NCI-H2171 treated with DMSO at 0.1 percent for 48 hours (cell line): Measurements from ENCODE around the gene TSC2.
"Not testable (repeated sequence)": the region's sequence is repeated elsewhere in the genome, so short reads cannot be mapped to it uniquely, and the experiment has no call there.

ENCODE experiments used
- DNase-seq: peaks from one replicate; lab custom pipeline; 2025; lab: John Stamatoyannopoulos, UW

The TSC2 gene

DNA sequence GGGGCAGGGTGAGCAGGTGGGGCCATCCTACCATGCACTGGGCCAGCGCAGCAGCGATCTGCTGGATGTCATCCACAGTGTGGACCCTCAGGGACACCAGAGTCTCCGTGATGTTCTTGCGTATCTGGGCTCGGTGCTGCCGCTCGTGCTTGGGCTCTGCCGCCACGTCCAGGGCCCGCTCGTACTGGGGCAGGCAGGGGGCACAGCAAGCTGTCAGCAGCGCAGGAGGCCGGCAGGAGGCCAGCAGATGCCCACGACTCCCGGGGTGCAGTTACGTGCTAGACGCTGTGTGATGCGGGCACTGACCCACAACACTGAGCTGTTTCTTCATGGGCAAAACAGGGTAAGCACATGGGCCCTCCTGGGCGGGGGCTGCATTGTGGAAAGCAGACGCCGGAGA is 57.5 kb downstream of the TSC2 start:
- DNase-seq, result not testable (repeated sequence)

DNA sequence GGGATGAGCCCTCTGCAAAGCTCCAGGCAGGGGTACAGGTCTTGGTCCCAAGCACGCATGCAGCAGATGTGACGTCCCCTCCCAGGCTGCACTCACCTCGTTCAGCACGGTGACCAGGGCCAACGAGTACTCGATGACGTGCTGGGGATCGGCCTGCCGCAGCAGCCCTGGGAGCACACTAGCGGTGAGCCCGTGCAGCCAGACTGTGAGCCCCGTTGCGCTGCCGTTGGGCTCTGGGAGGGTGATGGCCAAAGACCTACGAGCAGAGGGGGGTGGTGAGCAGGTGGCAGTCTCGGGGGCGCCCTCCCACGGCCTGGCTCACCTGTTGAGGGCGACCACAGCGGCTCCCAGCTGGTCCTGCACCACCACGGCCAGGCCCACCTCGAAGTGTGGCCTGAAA is 58.0 kb downstream of the TSC2 start:
- not testable (repeated sequence) for DNase-seq

DNA sequence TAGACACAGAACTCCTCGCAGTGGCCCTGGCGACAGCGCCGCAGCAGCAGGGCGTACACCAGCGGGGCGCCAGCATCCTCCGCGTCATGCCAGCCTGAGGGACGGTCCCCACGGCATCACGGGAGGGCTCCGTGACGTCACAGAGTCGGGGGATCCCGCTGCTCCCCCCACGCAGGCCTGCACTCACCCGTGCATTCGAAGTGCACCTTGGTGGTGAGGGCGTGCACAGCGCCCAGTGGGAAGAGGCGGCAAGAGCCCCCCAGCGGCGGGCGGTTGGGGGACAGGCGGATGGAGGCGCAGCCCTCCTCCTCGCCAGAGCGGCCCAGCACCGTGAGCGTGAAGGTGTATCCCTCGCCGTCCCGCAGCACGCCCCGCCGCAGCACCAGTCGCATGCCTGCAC is 58.4 kb downstream of the TSC2 start:
- not testable (repeated sequence) for DNase-seq

DNA sequence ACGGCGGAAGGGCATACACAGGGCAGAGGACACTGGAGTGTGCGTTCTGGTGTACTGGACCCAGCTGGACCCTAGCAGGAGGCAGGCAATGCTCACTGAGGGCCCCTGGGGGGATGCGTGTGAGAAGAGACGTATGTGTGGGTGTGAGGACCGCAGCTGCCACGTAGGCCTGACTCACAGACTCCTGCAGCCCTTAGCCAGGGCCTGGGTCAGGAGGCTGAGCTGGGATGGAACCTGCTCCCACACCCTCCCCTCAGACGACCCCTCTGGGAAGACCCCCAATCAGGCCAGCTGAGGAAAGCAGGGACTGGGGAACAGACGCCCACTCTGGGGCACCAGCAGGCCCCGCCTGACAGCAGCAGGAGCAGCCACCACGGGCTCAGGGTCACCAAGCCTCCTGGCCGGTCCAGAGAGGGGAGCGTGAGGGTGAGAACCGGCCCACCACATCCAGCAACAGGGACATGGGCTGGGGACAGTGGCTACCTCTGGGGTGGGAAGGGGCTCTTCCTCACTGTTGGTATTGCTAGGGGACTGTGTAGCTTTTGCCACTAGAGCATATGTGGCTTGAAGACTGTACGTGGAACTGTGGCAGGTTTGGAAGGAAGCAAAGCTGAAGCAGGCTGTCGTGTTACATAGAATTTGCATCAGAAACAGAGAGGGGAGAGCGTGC is 59.5 kb downstream of the TSC2 start:
- DNase-seq, result not testable (repeated sequence)

DNA sequence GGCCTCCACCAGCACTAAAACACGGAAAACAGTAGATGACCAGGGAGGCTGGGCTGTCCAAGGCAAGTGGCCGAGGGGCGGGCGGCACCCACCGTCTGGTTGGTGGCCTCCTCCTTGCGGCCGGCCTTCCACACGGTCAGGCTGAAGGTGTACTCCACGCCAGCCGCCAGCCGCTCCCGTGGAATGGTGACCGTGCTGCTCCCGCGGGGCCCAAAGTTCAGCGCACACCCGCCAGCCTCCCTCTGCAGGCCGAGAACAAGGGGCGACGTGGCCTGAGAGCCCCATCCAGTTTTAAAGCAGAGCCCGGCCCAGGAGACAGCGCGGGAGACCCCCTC is 60.0 kb downstream of the TSC2 start:
- not testable (repeated sequence) for DNase-seq

DNA sequence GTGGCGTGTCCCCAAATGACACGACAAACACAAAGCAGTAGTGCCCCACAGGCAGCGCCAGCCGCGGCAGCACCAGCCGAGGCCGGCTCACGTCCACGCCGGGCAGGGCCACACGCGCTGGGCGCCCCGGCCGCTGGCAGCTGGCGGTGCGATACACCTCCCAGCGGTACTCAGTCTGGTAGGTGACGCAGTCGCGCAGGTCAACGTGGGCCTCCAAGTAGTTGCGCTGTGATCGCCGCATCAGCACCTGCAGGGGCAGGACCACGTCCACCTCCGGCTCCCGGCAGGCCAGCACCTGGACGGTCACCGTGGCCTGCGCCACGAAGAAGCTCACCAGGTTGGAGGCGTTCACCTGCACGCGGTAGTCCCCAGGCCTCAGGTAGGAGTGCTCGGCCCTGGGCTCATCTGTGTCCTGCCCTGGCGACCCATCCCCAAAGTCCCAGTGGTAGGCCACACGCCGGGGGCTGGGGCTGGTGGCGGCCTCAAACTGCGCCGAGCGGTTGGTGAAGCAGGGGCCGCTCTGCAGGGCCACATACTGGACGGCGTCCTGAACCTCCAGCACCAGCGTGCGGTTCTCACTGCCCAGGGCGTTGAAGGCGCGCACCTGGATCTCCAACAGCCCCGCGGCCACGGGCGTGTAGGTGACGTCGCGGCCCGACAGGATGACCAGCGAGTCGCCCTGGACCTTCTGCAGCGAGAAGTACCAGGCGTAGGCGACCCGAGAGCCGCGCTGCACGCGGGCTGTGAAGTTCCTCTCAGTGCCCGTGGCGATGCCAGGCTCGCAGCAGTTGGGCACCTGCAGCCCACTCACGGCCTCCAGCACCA is 60.9 kb downstream of the TSC2 start:
- not testable (repeated sequence) for DNase-seq

DNA sequence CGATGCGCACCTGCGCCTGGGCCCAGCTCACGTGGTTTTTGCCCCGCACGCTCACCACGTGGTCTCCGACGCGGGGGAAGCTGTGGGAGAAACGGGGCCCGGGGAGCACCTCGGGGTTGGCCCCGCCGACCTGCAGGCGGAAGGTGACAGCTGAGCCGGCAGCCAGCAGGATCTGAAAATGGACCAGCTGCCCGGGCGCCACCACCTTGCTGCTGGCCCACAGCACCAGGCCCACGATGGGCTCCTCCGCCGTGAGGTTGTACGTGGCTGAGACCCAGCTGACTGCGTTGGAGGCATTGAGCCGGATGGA is 61.4 kb downstream of the TSC2 start:
- not testable (repeated sequence) for DNase-seq

DNA sequence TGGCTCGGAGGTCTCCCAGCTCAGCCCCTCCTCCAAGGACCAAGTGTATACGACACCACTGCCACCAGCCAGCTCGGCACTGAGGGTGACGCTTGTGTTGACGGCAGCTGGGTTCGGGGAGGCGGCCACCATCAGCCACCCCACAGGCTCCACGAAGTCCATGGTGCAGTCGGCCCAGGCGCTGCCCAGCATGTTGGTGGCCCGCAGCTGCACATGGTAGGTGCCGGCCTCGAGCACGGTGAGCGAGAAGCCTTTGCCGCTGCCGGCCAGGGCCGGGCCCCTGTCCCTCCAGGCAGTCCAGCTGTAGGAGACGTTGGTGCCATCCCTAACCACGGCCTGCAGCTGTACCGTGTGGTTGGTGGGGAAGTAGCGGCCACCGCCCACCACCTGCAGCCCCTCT is 62.1 kb downstream of the TSC2 start:
- DNase-seq, result not testable (repeated sequence)

DNA sequence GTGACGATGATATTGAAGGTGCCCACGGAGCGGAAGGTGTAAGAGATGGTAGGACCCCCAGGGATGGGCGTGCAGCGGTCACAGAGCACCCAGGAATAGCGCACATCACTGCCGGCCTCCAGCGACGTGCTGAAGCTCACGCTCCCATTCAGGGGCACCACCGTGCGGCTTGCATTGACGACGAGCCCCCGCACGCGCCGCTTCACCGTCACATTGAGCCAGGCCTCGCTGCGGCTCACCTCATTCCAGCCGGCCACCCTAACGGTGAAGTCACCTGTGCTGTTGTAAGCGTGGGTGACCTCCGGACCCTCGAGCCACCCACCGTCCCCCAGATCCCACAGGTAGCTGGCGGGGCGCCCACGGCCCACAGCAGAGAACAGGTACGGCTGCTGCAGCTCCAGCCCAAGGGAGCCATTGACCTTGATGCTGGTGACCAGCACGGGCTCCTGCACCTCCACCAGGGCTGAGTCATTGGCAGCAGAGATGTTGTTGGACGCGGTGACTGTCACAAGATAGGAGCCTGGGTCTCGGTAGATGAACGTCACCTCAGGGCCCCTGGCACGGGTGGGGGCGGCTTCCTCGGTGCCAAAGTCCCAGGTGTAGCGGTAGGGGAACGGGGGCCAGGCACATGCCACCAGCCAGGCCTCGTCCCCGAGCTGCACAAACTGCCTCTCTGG is 62.7 kb downstream of the TSC2 start:
- DNase-seq, result not testable (repeated sequence)

DNA sequence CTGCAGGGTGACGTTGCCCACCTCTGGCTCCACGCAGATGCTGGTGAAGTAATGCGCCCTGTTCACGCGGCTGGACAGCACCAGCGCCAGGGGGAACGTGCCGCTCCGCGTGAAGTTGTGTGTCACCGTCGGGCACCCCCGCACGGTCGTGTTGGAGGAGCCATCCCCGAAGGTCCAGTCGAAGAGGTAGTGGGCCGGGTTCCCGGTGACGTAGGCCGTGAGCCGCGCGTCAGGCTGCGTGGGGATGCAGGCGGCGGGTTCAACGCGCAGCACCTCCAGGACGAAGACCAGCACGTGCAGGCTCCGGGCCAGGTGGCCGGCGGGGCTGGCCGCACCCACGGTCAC is 63.2 kb downstream of the TSC2 start:
- not testable (repeated sequence) for DNase-seq

DNA sequence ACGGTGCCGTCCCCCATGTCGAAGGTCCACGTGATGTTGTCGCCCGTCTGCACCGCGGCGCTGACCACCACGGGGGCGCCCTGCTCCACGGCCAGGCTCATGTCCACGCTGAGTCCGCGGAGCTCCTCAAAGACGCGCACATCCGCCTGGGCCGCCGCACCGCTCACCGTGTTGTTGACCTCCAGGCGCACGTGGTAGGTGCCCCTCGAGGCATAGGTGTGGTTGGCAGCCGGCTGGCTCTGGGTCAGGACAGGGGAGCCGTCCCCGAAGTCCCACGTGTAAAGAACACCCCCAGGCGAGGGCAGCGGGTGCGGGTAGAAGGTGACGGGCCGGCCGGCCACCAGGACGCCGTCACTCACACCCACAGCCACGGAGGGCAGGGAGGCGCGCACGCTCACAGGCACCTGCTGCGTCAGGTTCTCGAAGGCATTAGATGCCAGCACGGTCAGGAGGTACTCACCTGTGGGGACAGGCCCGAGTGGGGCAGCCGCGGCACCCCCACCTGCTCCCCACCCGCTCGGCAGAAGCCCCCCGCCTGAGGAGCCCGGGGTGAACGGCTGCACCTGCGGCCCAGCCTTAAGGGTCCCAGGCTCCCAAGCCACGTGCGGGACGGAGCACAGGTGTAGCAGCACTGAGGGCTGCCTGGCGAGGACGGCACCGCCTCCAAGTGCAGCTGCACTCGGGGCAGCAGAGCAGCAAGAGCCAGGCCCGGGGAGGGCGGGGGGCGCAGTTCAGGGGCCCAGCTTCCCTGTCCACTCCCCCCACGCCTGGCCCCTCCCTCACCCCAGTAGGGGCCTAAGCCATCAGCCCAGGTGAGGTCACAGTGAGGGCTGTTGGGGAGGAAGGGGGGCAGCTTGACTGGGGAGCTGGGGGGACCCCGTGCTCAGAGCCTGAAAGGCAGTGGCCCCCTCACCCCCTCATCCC is 63.9 kb downstream of the TSC2 start:
- DNase-seq, result not testable (repeated sequence)

DNA sequence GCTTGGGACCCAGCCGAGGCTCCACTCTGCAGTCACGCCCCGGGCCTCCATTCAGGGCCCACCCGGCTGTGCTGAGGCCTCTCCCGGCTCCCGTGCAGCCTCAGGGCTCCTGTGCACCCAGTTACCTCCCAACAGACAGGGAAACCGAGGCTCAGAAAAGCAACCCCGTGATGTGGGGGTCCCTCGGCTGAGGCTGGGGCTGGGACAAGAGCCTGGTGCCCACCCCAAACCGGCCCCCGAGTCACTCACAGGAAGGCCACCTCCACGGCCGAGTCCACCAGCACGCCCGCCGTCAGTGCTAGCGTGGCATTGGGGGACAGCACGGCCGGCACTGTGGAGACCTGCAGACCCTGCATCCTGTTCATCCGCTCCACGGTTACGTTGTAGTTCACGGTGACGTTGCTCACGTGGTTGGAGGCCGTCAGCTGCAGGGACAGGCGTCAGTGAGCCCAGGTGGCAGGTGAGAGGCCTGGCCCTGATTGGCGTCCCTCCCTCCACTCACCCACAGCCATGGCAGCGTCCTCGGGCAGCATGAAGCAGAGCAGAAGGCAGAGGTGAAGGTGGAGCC is 64.8 kb downstream of the TSC2 start:
- not testable (repeated sequence) for DNase-seq

DNA sequence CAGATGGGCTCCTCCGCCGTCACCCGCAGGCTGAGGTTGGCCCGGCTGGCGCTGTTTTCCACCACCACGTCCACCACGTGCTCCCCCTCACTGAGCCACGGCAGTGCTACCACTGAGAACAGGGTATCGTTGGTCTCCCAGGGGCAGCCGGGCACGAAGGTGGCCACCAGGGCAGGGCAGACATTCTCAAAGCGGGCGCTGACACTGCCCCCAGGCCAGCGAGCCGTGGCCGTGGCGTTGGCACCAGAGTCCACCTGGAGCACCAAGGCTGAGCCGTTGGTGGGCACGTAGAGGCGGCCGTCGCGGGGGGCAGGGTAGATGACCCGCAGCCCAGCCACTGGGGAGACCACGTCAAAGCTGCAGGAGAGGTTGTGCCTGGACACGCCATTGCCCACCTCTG is 66.4 kb downstream of the TSC2 start:
- not testable (repeated sequence) for DNase-seq

DNA sequence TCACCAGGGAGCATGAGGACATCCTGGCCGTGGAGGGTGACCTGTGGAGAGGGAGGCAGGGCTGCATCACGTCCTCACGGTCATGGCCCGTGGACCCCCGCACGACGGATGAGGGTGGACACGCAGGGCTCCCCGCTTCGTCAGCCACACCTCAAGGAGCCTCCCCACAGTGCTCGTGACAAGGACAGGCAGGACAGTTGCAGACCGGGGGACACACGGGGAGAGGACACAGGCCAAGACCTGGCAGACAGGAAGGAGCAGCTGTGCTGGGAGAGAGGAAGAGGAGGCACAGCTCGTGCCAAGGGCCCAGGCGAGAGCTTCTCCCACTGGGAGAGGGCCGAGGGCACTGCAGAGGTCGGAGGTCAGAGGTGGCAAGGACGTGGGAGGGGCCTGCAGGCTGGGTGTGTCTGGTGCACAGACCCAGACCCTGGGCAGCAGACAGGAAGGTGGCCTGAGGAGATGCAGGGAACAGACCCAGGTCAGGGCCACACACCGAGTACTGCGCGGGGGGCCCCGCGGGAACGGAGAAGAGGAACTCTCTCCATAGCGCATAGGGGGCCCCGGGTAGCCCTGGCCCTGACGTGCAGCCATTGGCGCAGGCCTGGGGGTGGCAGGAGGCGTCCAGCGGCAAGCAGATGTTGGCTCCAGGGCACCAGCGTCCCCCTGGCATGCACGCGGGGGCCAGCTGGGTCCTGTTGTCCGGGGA is 67.3 kb downstream of the TSC2 start:
- not testable (repeated sequence) for DNase-seq

DNA sequence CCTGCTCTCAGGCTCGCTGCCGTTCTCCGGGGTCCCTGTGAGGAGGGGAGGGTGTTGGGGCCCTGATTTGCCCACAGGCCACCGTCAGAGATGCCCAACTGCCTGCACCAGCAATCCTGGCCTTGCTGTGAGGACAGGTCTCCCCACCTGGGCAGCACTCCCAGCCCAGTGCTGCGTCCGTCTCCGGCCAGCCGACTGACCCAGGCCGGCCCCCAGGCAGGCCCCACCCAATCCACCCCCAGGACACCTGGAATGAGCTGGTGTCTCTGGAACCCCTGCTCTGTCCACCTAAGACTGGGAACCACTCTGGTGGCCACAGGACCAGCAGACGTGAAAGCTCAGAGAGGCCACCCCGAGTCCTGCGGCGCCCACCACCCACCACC is 67.8 kb downstream of the TSC2 start:
- DNase-seq, result no peak

DNA sequence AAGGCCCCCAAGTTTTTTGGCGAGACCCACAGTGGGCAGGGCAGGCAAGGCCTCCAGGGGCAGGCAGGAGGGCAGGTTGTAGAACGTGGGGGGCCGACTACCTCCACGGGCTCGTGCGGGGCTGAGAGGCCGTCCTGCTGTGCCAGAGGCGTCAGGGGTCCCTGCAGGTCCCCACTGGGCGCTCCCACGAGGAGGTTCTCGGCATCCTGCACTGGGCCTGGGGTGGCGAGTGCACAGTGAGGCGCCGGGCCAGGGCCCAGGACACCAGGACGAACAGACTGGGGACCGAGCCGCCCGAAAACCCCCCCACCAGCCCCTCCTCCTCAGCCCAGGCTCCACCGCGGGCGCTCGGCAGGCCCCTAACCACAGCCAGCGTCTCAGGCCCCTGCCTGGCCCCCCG is 68.6 kb downstream of the TSC2 start:
- DNase-seq, result not testable (repeated sequence)

DNA sequence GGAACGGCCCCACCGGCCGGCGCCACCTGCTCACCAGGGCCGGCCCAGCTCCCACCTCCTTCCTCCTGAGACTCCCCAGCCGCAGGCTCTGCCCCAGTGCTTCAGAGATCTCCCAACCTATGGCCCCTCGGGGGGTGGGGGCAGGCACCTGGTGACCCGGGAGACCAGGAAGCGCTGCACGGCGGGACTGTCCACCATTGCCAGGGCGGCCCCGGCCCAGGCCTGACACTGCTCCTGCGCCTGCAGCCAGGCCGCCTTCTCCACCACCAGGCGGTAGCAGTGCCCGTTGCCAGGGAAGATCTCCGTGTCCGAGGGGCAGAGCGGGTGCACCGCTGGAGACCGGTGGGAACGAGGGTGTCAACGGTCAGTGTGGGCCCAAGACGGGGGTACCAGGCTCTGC is 69.6 kb downstream of the TSC2 start:
- not testable (repeated sequence) for DNase-seq

DNA sequence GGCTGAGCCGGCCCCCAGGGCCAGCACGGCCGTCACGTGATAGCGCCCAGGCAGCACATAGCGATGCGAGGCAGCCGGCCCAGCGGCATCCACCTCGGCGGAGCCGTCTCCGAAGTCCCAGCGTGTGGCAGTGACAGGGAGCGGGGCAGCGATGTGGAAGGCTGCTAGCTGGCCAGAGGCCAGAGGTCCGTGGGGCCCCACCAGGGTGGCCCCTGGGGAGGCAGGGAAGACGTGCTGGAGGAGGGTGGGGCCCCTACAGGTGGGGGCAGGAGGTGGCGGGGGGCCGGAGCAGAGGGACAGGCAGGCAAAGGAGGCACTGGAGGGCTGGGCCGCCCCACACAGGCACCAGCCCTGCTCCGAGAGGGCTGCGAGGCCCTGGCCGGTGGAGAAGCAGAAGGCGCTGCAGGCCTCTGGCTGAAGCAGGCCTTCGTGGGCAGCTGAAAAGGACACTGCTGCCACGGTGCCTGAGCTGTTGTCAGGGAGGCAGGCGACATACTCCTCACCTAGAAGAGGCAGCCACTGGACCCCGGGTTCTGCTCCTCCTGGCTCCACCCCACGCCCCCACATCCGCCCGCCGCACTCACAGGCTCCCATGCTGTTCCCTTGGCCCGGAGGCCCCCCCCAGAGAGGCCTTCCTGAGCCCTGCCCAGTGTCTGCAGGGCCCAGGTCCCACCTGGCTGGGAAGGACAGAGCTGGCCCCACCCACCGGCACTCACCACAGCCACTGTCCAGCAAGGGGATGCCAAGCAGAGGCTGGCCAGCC is 70.4 kb downstream of the TSC2 start:
- not testable (repeated sequence) for DNase-seq

DNA sequence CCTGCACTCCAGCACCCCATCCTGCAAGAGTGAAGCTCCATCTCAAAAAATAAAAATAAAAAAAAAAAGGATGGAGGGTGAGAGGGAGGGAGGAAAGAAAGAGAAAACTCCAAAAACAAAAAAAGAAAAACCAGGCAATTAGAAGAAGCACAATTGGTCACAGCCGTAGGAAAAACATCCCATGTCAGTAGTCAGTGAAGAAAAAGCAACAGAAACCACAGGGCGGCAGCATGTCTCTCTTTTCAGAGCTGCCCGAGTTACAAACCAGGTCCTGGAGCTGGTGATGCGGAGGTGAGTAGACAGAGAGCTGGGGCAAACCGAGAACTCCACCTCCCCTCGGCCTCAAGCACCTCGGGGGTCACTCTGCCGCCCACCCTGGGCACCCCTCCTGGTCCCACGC is 73.5 kb downstream of the TSC2 start:
- DNase-seq, result peak; percentile 33

DNA sequence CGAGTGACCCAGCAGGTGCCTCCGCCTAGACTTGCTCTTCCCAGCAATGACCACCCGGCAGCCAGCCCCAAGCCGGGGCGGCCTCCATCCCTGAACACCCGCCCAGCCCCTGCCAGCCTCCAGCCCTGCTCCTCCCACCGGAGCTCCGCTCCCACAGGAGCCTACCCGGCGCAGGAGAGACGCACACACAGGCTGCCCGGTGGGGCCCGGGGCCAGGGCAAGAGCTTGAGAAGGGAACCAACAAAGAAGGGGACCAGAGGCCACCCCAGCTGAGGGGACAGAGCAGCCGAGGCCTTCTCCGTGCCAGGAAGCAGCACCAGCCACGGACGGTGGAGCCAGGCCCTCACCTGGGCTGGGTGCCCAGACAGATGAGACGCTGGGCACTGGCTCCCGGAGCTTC is 74.1 kb downstream of the TSC2 start:
- no peak for DNase-seq
